GM18951 (cell line): ENCODE data around the gene LRPPRC.

Experiments used
- POLR2A ChIP-seq: IDR thresholded peaks from 4 replicates; pipeline ENCODE4 v1.6.1; 2011; ENCODE audit warnings: mild to moderate bottlenecking; ENCODE audit not compliant: insufficient read length, insufficient read depth; ENCODE audit errors: extremely low read depth
- in situ Hi-C: fragments of 300-500 bp; cut with MboI; formaldehyde crosslinking; loops from one replicate; pipeline ENCODE4 v1.12.0; 2022; ENCODE audit warnings: low sequenced_read_pairs, mixed read lengths, inconsistent platforms; ENCODE audit not compliant: unreplicated experiment

The LRPPRC gene

DNA sequence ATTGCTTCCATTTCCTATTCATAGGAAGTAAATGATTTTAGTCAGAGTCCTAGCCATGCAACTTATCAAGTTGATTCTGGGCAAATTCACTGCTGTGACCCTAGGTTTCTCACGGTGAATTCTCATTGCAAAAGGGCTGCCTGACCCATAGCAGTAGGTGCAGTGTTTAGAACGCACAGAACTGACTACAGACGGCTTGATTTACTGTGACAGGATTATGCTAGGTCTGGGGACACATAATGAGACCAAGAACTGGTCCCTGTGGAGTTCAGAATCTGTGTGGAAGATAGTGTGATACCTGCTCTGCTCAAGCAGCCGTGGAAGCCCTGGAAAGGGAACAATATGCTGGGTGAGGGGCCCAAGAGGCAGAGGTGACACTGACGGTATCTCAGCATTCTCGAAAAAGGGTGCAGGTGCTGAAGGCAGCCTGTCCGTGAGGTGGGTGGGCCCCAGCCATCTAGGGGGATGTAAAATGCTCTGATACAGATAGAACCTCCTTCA lies 110.6 kb downstream of the LRPPRC start:
- no peak for TF ChIP-seq POLR2A
- in situ Hi-C loops, result no loop called here

DNA sequence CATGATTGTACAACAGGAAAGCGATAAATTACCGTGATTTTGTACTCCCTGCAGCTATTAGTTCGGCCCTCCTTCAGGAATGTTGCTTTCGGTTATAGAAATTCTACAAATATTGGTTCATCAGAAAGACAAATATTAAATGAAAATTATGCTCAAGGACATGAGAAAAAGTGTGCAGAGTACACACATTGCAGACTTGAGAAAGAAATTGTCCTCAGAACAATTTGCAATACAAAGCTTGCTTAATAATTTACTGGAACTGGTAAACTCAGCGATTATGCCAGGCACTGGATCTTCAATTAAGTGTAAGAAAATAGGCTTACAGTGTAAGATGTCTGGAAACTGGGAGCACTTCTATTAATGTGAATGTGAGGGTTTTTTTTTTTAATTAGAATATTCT lies 111.1 kb downstream of the LRPPRC start:
- in situ Hi-C loops, result no loop called here
- TF ChIP-seq POLR2A, result no peak

DNA sequence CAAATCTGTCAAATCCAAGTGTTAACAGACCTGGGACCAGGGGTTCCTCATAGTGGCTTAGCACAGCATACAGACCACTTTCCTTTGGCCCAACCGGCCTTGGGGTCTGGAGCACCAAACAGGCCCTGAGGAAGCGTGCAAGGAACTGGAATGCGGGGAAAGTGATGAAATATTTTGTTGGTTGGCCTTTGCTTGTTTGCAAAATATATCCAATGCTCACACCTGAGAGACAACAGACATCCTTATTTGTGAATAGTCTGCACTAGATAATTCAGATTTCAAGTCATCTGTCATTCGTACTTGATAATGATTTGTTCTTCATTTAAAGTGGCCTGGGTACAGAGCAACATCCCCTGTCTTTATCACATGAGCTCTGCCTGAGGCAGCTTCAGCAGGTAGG lies 113.5 kb downstream of the LRPPRC start:
- no peak for TF ChIP-seq POLR2A
- in situ Hi-C loops, result no loop called here

DNA sequence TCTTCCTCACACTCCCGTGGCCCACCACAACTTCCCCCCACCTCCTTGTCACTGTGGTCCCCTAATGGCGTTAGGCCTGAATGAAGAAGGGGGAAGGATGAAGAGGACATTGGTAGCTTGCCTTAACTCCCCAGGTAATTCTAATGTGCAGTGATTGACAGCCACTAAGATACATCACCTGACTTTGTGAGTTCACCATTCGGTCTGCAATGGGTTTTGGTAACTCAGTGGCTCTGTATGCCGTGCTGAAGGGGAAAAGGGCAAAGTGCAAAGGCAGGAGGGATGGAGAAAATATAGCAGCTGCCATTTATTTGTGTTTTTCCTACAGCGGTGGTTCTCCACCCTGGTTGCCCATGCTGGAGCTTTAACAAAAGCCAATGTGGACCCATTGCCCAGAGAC lies 114.8 kb downstream of the LRPPRC start:
- TF ChIP-seq POLR2A, result no peak
- in situ Hi-C loops, result no loop called here

DNA sequence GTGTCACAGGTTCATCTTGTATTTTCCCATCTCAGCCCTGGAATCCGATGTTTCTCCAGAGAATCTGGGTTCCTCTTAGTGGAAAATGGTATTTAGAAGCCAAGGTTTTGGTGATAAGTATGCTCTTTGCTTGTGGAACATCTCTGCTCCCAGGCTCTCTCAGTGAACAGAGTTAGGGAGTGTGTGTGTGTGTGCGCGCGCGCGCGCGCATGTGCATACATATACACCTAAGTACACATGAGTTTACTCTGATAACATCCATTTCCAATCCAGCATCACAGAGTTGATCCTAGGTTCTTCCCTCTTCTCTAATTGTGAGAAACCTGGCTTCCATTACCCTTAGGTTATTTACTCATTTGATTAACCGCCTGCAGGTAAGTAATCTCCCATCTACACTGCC lies 115.3 kb downstream of the LRPPRC start:
- TF ChIP-seq POLR2A, result no peak
- in situ Hi-C loops, result no loop called here

DNA sequence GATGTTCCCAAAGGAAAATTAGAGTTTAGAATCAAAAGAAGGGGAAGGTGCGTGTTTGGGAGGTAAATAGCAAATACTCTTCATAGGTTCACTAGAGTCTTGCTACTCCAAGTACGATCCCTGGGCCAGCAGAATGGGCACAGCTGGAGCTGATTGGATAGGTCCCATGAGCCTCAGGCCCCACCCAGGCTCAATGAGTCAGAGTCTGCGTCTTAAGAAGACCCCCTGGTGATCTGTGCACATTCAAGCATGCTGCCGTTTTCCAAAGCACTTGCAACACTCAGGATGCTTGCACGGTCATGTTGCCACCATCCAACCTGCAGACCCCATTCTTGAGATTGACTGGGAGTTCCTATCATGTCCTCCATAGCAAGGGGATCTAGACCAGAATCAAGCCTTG lies 116.5 kb downstream of the LRPPRC start:
- no peak for TF ChIP-seq POLR2A
- in situ Hi-C loops, result no loop called here

DNA sequence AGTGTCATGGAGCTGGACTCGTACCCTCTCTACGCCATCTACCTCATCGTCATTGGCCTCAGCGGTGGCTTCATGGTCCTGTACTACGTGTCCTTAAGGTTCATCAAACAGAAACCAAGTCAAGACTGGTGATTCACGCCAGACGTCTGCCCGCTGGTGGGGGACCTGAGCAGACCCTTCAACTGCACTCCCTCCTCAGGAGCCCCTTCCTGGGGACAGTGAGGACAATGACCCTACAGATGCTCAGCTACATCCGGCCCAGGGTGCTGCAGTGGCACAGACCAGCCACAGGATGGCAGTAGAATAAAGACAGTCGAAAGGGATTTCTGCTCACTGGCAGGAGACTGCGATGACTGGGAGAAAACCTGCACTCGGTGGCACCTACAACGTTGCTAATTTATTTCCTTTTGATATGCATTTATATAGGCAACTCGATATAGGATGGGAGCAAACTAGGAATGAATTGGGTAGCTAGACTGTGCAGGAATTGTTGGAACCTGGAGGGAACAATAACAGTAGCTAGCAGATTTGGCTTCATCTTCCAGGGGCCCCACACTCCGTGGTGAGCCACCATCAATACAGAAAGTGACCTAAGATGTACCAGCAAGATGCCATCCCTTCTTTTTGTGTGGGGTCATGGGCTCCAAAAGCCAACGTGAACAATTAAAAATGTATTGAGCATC lies 117.9 kb downstream of the LRPPRC start:
- TF ChIP-seq POLR2A, result no peak
- in situ Hi-C loops, result no loop called here

DNA sequence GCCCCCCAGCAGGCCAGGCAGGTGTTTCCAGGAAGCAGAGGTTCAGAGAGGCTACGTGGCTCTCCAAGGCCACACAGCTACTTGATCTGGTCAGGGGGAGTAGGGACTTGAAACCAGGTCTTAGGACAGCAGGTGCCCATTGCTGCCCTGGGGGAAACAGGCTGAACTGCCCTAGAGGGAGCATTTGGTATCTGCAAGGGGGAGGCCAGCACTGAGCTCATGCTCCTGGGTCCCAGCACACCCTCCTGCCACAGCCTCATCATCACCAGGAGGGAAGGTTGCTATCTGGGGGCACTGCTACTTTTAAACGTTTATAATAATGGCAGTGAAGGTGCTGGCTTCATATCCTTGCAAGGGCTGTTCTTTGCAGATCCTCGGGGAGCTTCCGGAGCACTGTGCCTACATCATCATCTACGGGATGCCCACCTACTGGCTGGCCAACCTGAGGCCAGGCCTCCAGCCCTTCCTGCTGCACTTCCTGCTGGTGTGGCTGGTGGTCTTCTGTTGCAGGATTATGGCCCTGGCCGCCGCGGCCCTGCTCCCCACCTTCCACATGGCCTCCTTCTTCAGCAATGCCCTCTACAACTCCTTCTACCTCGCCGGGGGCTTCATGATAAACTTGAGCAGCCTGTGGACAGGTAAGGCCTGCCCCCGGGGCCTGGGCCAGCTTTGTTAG lies 120.9 kb downstream of the LRPPRC start:
- in situ Hi-C loops, result no loop called here
- TF ChIP-seq POLR2A, result no peak

DNA sequence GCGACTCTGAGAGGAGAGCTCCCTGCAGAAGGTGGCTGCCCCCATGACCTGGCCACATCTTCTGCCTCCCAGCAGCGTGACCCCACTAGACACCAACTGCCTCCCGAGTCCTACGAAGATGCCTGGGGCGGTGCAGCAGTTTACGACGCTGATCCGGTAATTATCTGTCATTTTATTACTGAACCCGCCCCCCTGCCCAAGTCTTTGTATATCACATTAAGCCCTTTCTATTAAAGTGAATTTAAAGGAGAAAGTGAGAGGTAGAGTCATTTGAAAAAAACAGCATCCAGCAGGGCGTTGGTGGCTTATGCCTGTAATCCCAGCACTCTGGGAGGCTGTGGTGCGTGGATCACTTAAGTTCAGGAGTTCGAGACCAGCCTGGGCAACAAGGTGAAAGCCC lies 123.6 kb downstream of the LRPPRC start:
- no peak for TF ChIP-seq POLR2A
- in situ Hi-C loops, result no loop called here

DNA sequence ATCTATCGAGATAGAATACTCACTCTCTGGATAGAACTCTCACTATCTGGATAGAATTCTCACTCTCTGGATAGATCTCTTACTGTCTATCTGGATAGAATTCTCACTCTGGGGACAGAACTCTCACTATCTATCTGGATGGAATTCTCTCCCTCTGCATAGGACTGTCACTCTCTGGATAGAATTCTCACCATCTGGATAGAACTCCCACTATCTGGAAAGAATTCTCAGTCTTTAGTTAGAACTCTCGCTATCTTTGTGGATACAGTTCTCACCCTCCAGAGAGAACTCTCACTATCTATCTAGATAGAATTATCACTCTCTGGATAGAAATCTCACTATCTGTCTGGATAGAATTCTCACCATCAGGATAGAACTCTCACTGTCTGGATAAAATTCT lies 140.5 kb downstream of the LRPPRC start:
- TF ChIP-seq POLR2A, result no peak
- in situ Hi-C loops, result no loop called here

DNA sequence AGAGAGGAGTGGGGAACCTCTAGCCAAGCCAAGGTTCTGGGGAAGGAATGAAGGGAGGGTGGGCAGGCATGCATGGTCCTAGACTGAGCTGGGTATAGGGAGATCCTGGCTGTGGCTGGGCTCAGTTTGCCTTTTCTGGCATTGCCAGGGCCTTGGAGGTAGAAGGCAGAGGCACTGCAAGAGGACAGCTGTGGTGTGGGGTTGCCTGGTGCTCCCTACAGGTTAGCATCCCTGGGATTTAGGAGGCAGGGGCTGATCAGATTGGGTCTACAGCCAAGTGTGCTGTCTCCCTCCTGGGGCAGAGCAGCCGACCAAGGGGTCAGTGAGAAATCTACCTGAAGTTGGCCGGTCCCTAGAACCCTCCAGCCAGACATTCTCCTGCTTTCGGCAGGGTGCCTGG lies 141.1 kb downstream of the LRPPRC start:
- in situ Hi-C loops, result no loop called here
- TF ChIP-seq POLR2A, result no peak

DNA sequence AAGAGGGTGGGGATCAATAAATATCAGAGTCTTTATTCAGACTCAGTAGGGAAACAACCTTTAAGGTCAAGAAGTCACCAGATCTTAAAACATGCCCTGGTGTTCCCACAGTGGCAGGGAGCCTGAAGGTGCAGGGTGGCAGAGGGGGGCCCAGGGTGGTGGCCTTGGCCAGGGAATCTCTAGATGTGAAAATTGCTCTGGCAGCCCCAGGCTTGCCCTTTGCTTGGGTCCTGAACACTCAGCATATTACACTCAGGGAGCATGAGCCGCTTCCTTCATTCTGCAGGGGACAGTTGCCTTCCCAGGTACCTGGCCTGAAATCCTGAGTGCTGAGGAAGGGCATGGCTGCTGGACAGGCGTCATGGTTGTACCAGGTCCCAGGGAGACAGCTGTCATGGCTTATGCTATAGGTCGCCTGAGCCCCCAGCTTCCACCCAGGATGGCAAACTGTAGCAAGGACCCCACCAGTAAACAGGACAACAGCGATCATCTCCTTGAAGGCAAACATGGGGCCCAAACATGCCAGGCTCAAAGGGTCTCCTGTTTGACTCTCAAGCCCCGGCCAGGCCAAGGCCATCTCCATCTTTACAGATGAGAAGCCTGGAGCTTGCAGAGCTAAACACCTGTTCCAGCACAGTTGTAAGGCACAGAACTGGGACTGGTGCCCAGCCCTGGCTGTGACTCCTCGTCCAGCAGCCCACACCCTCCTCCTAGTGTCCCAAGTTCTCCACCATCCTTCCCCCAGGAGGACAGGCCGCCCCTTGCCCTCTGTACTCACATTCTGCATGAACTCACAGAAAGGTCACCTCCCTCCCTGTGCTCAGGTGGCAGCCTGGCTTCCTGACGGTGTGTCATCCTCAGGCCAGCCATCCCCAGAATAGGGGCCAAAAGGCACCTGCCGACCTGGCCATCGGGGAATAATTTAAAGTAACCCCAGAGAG lies 142.4 kb downstream of the LRPPRC start:
- no peak for TF ChIP-seq POLR2A
- in situ Hi-C loops, result no loop called here

DNA sequence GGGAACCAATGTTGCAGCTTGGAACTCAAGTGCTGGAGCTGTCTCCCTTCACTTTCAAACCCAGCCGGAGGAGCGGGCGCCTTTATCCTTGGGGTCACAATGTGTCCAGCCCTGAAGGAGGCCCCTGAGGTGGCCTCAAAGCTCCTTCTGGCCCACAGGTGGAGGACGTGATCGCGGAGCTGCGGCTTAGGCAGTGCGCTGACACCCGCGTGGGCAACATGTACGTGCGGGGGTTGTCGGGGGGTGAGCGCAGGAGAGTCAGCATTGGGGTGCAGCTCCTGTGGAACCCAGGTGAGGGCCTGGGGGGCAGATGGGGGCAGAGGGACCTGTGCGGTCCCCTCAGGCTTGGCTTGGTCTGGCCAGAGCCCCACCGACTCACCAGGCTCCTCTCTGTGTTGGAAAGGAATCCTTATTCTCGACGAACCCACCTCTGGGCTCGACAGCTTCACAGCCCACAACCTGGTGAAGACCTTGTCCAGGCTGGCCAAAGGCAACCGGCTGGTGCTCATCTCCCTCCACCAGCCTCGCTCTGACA lies 143.5 kb downstream of the LRPPRC start:
- in situ Hi-C loops, result no loop called here

More for the DNA sequence above, 143.5 kb downstream of the LRPPRC start:
- no peak for TF ChIP-seq POLR2A
